Measurements from ENCODE around the gene LEF1.

The LEF1 gene

DNA sequence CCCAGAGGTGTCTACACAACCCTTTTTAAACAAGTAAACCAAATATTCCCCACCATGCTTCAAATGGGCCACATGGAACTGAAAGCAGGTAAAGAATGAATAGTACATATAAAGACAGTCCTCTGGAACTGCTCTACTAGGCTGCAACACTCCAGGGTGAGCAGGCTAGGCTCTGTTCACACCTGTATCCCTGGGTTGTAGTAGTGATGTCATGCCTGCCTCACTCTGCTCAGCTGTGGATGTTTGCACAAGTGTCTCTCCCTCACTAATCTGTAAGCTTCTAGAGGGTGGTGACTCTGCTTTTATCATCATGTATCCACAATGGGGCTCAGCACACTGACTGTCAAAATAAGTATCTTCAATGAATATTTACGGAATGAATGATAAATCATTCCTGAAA is 20.4 kb downstream of the LEF1 start:
- no peak for DNase-seq (ENCODE audit: low spot score)
- TF ChIP-seq, protein P1, sequence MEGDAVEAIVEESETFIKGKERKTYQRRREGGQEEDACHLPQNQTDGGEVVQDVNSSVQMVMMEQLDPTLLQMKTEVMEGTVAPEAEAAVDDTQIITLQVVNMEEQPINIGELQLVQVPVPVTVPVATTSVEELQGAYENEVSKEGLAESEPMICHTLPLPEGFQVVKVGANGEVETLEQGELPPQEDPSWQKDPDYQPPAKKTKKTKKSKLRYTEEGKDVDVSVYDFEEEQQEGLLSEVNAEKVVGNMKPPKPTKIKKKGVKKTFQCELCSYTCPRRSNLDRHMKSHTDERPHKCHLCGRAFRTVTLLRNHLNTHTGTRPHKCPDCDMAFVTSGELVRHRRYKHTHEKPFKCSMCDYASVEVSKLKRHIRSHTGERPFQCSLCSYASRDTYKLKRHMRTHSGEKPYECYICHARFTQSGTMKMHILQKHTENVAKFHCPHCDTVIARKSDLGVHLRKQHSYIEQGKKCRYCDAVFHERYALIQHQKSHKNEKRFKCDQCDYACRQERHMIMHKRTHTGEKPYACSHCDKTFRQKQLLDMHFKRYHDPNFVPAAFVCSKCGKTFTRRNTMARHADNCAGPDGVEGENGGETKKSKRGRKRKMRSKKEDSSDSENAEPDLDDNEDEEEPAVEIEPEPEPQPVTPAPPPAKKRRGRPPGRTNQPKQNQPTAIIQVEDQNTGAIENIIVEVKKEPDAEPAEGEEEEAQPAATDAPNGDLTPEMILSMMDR (IDR thresholded peaks at IDR 0.05; ENCODE audit: borderline replicate concordance, control extremely low read depth, extremely low read depth, insufficient read depth, missing control alignments), result no peak
- in situ Hi-C loops (cut with MboI; ENCODE audit: low sequenced_read_pairs, unreplicated experiment), result no loop called here

DNA sequence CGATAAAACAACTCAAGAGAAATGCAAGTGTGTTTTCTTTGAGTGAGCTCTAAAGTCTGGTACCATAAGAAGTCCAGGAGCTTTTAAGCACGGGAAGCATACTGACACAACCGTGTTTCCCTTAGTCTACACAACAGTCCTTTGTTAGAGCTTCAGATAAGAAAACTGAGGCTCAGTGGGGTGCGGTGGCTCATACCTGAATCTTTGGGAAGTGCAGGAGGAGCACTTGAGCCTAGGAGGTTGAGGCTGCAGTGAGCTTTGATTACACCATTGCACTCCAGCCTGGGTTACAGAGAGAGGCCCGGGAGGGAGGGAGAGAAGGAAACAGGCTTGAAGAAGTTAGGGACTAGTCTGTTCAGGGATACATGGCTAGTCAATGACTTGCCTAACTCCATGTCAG is 21.9 kb downstream of the LEF1 start:
- in situ Hi-C loops (cut with MboI; ENCODE audit: low sequenced_read_pairs, unreplicated experiment), result no loop called here
- no peak for DNase-seq (ENCODE audit: low spot score)
- TF ChIP-seq, protein P1 (IDR thresholded peaks at IDR 0.05; ENCODE audit: borderline replicate concordance, control extremely low read depth, extremely low read depth, insufficient read depth, missing control alignments), result no peak

GRCh38 chr4:108146336-108146735 is 22.4 kb downstream of the LEF1 start:
- in situ Hi-C loops (cut with MboI; ENCODE audit: low sequenced_read_pairs, unreplicated experiment), result no loop called here
- no peak for DNase-seq (ENCODE audit: low spot score)
- TF ChIP-seq, protein P1 (IDR thresholded peaks at IDR 0.05; ENCODE audit: borderline replicate concordance, control extremely low read depth, extremely low read depth, insufficient read depth, missing control alignments), result no peak

- in situ Hi-C loops (cut with MboI; ENCODE audit: low sequenced_read_pairs, unreplicated experiment), result no loop called here
- TF ChIP-seq, protein P1 (IDR thresholded peaks at IDR 0.05; ENCODE audit: borderline replicate concordance, control extremely low read depth, extremely low read depth, insufficient read depth, missing control alignments), result no peak
- no peak for DNase-seq (ENCODE audit: low spot score)
Measured at GRCh38 chr4:108144451-108144850, 24.3 kb downstream of the LEF1 start.

GRCh38 chr4:108143515-108143914 is 25.2 kb downstream of the LEF1 start:
- in situ Hi-C loops (cut with MboI; ENCODE audit: low sequenced_read_pairs, unreplicated experiment), result no loop called here

DNA sequence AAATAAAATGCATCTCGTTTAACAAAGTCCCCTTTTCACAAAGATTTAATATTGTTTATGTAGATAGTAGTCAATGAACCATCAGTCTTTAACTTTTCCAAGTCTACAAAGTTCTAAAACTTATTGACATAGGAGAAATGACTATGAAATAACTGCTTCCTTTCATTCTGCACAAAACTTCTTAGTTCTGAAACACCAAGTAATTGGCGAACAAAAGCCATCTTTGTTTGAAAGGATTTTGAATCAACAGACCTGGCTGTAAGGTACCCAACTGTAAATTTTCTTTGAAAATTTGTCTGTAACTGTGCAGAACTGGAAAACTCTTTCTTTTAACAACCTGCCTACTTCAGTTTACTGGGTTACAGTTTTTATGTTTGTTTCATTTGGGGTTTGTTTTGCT is 25.9 kb downstream of the LEF1 start:
- TF ChIP-seq, protein P1 (IDR thresholded peaks at IDR 0.05; ENCODE audit: borderline replicate concordance, control extremely low read depth, extremely low read depth, insufficient read depth, missing control alignments), result no peak
- DNase-seq (ENCODE audit: low spot score), result no peak
- in situ Hi-C loops (cut with MboI; ENCODE audit: low sequenced_read_pairs, unreplicated experiment), result no loop called here

More at GRCh38 chr4:108143515-108143914, 25.2 kb downstream of the LEF1 start:
- TF ChIP-seq, protein P1 (IDR thresholded peaks at IDR 0.05; ENCODE audit: borderline replicate concordance, control extremely low read depth, extremely low read depth, insufficient read depth, missing control alignments), result no peak
- DNase-seq (ENCODE audit: low spot score), result no peak
